ENCODE results near the gene HRC.

HRC gene

GRCh38 chr19:49167857-49168409 lies 12.7 kb upstream of the HRC start:
- Histone ChIP-seq H3K4me3 (ENCODE audit: low read length in 2 of 2) (no peak overlapping the region), H3K23ac (ENCODE audit: low read depth, low read length, poor library complexity) (peak overlapping the region; percentile 89), H2BK15ac (ENCODE audit: low read length) (no peak overlapping the region), H3K14ac (ENCODE audit: low read length) (no peak overlapping the region), H3K4ac (ENCODE audit: low read length) (no peak overlapping the region), H3K4me1 (ENCODE audit: control insufficient read depth in 2 of 2, insufficient read depth in 1 of 2, low read depth in 1 of 2, low read length in 2 of 2) (peaks cover 0 to 7% of the 10 kb centered on the region in 2 donors), H3K27me3 (ENCODE audit: control insufficient read depth in 3 of 3, insufficient read depth in 3 of 3, low read depth in 1 of 3, low read length in 3 of 3) (peaks cover 0 to 3% (median 0%) of the 10 kb centered on the region in 3 experiments), H3K9me3 (replicated peaks in 1 of 2; ENCODE audit: control insufficient read depth in 2 of 2, insufficient read depth in 1 of 2, low read depth in 1 of 2, low read length in 2 of 2) (no peaks in the 10 kb centered on the region), H3K79me1 (ENCODE audit: low read depth, low read length) (no peaks in the 10 kb centered on the region), H2BK12ac (ENCODE audit: low read length) (no peak overlapping the region), H2AK5ac (ENCODE audit: low read depth, low read length) (peak overlapping the region; percentile 61), H3K18ac (ENCODE audit: low read length) (no peak overlapping the region), H2BK5ac (ENCODE audit: low read length) (no peak overlapping the region), H3K4me2 (ENCODE audit: insufficient read depth, low read length, poor library complexity, severe bottlenecking) (no peak overlapping the region), H2AFZ (ENCODE audit: low read length) (no peak overlapping the region), H3K27ac (replicated peaks; ENCODE audit: low read length) (no peak overlapping the region), H3K9ac (ENCODE audit: low read depth, low read length, poor library complexity) (no peak overlapping the region), H2BK120ac (ENCODE audit: low read depth, low read length) (no peak overlapping the region), H4K8ac (ENCODE audit: low read depth, low read length) (no peak overlapping the region), H4K91ac (ENCODE audit: low read depth, low read length, poor library complexity) (no peak overlapping the region), H3K36me3 (replicated peaks in 1 of 2; ENCODE audit: control insufficient read depth in 2 of 2, insufficient read depth in 2 of 2, low read length in 2 of 2) (peaks cover 0 to 68% of the 10 kb centered on the region in 2 donors)
- no peak for DNase-seq (ENCODE audit: low spot score)
- no CpG with 5 or more reads among the region's 25 CpGs for WGBS, 2 donors (ENCODE audit: extremely low coverage in 2 of 2, insufficient read length in 2 of 2, insufficient replicate concordance in 1 of 2)

GRCh38 chr19:49165865-49166301 lies 10.7 kb upstream of the HRC start:
- H2BK5ac ChIP-seq (ENCODE audit: low read length): peak overlapping the region; percentile 70
- peaks cover 0 to 55% of the 10 kb centered on the region in 2 donors for H3K36me3 ChIP-seq (replicated peaks in 1 of 2; ENCODE audit: control insufficient read depth in 2 of 2, insufficient read depth in 2 of 2, low read length in 2 of 2)

GRCh38 chr19:49165111-49165750 lies 10.0 kb upstream of the HRC start:
- Histone ChIP-seq H3K9ac (ENCODE audit: low read depth, low read length, poor library complexity) (peak overlapping the region; percentile 85), H3K27ac (replicated peaks; ENCODE audit: low read length) (no peak overlapping the region), H2AK5ac (ENCODE audit: low read depth, low read length) (peak overlapping the region; percentile 47), H2BK12ac (ENCODE audit: low read length) (no peak overlapping the region), H3K4me2 (ENCODE audit: insufficient read depth, low read length, poor library complexity, severe bottlenecking) (peak overlapping the region; percentile 71), H2AFZ (ENCODE audit: low read length) (no peak overlapping the region), H3K23ac (ENCODE audit: low read depth, low read length, poor library complexity) (peak overlapping the region; percentile 69), H3K9me3 (replicated peaks in 1 of 2; ENCODE audit: control insufficient read depth in 2 of 2, insufficient read depth in 1 of 2, low read depth in 1 of 2, low read length in 2 of 2) (no peaks in the 10 kb centered on the region), H3K36me3 (replicated peaks in 1 of 2; ENCODE audit: control insufficient read depth in 2 of 2, insufficient read depth in 2 of 2, low read length in 2 of 2) (peaks cover 0 to 52% of the 10 kb centered on the region in 2 donors), H2BK120ac (ENCODE audit: low read depth, low read length) (no peak overlapping the region), H2BK15ac (ENCODE audit: low read length) (peak overlapping the region; percentile 54), H4K8ac (ENCODE audit: low read depth, low read length) (peak overlapping the region; percentile 94), H3K27me3 (ENCODE audit: control insufficient read depth in 3 of 3, insufficient read depth in 3 of 3, low read depth in 1 of 3, low read length in 3 of 3) (peaks cover 0 to 3% (median 0%) of the 10 kb centered on the region in 3 experiments), H4K91ac (ENCODE audit: low read depth, low read length, poor library complexity) (no peak overlapping the region), H3K4ac (ENCODE audit: low read length) (no peak overlapping the region), H3K4me1 (ENCODE audit: control insufficient read depth in 2 of 2, insufficient read depth in 1 of 2, low read depth in 1 of 2, low read length in 2 of 2) (peaks cover 0 to 7% of the 10 kb centered on the region in 2 donors), H3K4me3 (ENCODE audit: low read length in 2 of 2) (no peak overlapping the region), H3K14ac (ENCODE audit: low read length) (peak overlapping the region; percentile 97), H3K79me1 (ENCODE audit: low read depth, low read length) (peaks cover 2% of the 10 kb centered on the region), H2BK5ac (ENCODE audit: low read length) (peak overlapping the region; percentile 70), H3K18ac (ENCODE audit: low read length) (peak overlapping the region; percentile 92)
- DNase-seq (ENCODE audit: low spot score): no peak
- no CpG with 5 or more reads among the region's 24 CpGs for WGBS, 2 donors (ENCODE audit: extremely low coverage in 2 of 2, insufficient read length in 2 of 2, insufficient replicate concordance in 1 of 2)

More at GRCh38 chr19:49165865-49166301, 10.7 kb upstream of the HRC start:
- H3K4me3 ChIP-seq (ENCODE audit: low read length in 2 of 2): peak overlapping the region in 1 of 2 donors; percentile 65
- peak overlapping the region; percentile 97 for H3K14ac ChIP-seq (ENCODE audit: low read length)
- H3K27ac ChIP-seq (replicated peaks; ENCODE audit: low read length): no peak overlapping the region
- H2AFZ ChIP-seq (ENCODE audit: low read length): no peak overlapping the region
- H2BK120ac ChIP-seq (ENCODE audit: low read depth, low read length): no peak overlapping the region
- H4K8ac ChIP-seq (ENCODE audit: low read depth, low read length): peak overlapping the region; percentile 94
- H4K91ac ChIP-seq (ENCODE audit: low read depth, low read length, poor library complexity): no peak overlapping the region
- peak overlapping the region; percentile 69 for H3K23ac ChIP-seq (ENCODE audit: low read depth, low read length, poor library complexity)
- peak overlapping the region; percentile 85 for H3K9ac ChIP-seq (ENCODE audit: low read depth, low read length, poor library complexity)
- H2BK15ac ChIP-seq (ENCODE audit: low read length): peak overlapping the region; percentile 54
- no peaks in the 10 kb centered on the region for H3K79me1 ChIP-seq (ENCODE audit: low read depth, low read length)
- no peak overlapping the region for H2BK12ac ChIP-seq (ENCODE audit: low read length)
- peaks cover 0 to 3% (median 0%) of the 10 kb centered on the region in 3 experiments for H3K27me3 ChIP-seq (ENCODE audit: control insufficient read depth in 3 of 3, insufficient read depth in 3 of 3, low read depth in 1 of 3, low read length in 3 of 3)
- peaks cover 0 to 7% of the 10 kb centered on the region in 2 donors for H3K4me1 ChIP-seq (ENCODE audit: control insufficient read depth in 2 of 2, insufficient read depth in 1 of 2, low read depth in 1 of 2, low read length in 2 of 2)
- WGBS, 2 donors (ENCODE audit: extremely low coverage in 2 of 2, insufficient read length in 2 of 2, insufficient replicate concordance in 1 of 2): no CpG with 5 or more reads among the region's 30 CpGs
- no peak overlapping the region for H3K4ac ChIP-seq (ENCODE audit: low read length)
- peak overlapping the region; percentile 47 for H2AK5ac ChIP-seq (ENCODE audit: low read depth, low read length)
- peak overlapping the region; percentile 92 for H3K18ac ChIP-seq (ENCODE audit: low read length)
- H3K9me3 ChIP-seq (replicated peaks in 1 of 2; ENCODE audit: control insufficient read depth in 2 of 2, insufficient read depth in 1 of 2, low read depth in 1 of 2, low read length in 2 of 2): no peaks in the 10 kb centered on the region
- peak overlapping the region; percentile 71 for H3K4me2 ChIP-seq (ENCODE audit: insufficient read depth, low read length, poor library complexity, severe bottlenecking)
- DNase-seq (ENCODE audit: low spot score): no peak

- Histone ChIP-seq H3K9me3 (replicated peaks in 1 of 2; ENCODE audit: control insufficient read depth in 2 of 2, insufficient read depth in 1 of 2, low read depth in 1 of 2, low read length in 2 of 2) (no peaks in the 10 kb centered on the region), H2BK12ac (ENCODE audit: low read length) (no peak overlapping the region), H3K27ac (replicated peaks; ENCODE audit: low read length) (no peak overlapping the region), H3K9ac (ENCODE audit: low read depth, low read length, poor library complexity) (no peak overlapping the region), H2BK5ac (ENCODE audit: low read length) (no peak overlapping the region), H4K8ac (ENCODE audit: low read depth, low read length) (no peak overlapping the region), H2BK15ac (ENCODE audit: low read length) (no peak overlapping the region), H4K91ac (ENCODE audit: low read depth, low read length, poor library complexity) (no peak overlapping the region), H2BK120ac (ENCODE audit: low read depth, low read length) (no peak overlapping the region), H3K14ac (ENCODE audit: low read length) (no peak overlapping the region), H2AK5ac (ENCODE audit: low read depth, low read length) (no peak overlapping the region), H3K4ac (ENCODE audit: low read length) (no peak overlapping the region), H3K18ac (ENCODE audit: low read length) (no peak overlapping the region), H3K4me3 (ENCODE audit: low read length in 2 of 2) (no peak overlapping the region), H2AFZ (ENCODE audit: low read length) (no peak overlapping the region), H3K4me1 (ENCODE audit: control insufficient read depth in 2 of 2, insufficient read depth in 1 of 2, low read depth in 1 of 2, low read length in 2 of 2) (peaks cover 3 to 13% of the 10 kb centered on the region in 2 donors), H3K27me3 (ENCODE audit: control insufficient read depth in 3 of 3, insufficient read depth in 3 of 3, low read depth in 1 of 3, low read length in 3 of 3) (peaks cover 0 to 8% (median 0%) of the 10 kb centered on the region in 3 experiments), H3K4me2 (ENCODE audit: insufficient read depth, low read length, poor library complexity, severe bottlenecking) (no peak overlapping the region), H3K79me1 (ENCODE audit: low read depth, low read length) (peaks cover 2% of the 10 kb centered on the region), H3K36me3 (replicated peaks in 1 of 2; ENCODE audit: control insufficient read depth in 2 of 2, insufficient read depth in 2 of 2, low read length in 2 of 2) (peaks cover 0 to 36% of the 10 kb centered on the region in 2 donors), H3K23ac (ENCODE audit: low read depth, low read length, poor library complexity) (no peak overlapping the region)
- DNase-seq (ENCODE audit: low spot score): no peak
- no CpG with 5 or more reads among the region's 4 CpGs for WGBS, 2 donors (ENCODE audit: extremely low coverage in 2 of 2, insufficient read length in 2 of 2, insufficient replicate concordance in 1 of 2)
Observed at GRCh38 chr19:49161987-49162386, 6.8 kb upstream of the HRC start.

Data from neuronal stem cell (in vitro differentiated cells).